Osteocyte (in vitro differentiated cells): ENCODE data around the gene NLGN1. TPM values are rescaled to one million over a fixed set of nuclear protein-coding genes. Genes with fewer than 3 reads are reported as not detected.

Experiments
- DNase-seq: peaks from one replicate; pipeline ENCODE4 v3.0.0; 2021; ENCODE audit warnings: mixed read lengths; ENCODE audit not compliant: unreplicated experiment; ENCODE audit errors: extremely low spot score
- H3K27ac Mint-ChIP-seq: one replicate; pipeline ENCODE4 v1.8.0; 2021; ENCODE audit warnings: mild to moderate bottlenecking, mixed read lengths; ENCODE audit not compliant: unreplicated experiment
- H3K27me3 Mint-ChIP-seq: one replicate; pipeline ENCODE4 v1.8.0; 2021; ENCODE audit warnings: mixed read lengths; ENCODE audit not compliant: unreplicated experiment
- H3K36me3 Mint-ChIP-seq: one replicate; pipeline ENCODE4 v1.8.0; 2021; ENCODE audit warnings: mixed read lengths; ENCODE audit not compliant: unreplicated experiment
- H3K4me1 Mint-ChIP-seq: one replicate; pipeline ENCODE4 v1.8.0; 2021; ENCODE audit warnings: mixed read lengths; ENCODE audit not compliant: unreplicated experiment
- H3K4me3 Mint-ChIP-seq: one replicate; pipeline ENCODE4 v1.8.0; 2021; ENCODE audit warnings: mild to moderate bottlenecking, moderate library complexity, mixed read lengths; ENCODE audit not compliant: unreplicated experiment
- H3K9me3 Mint-ChIP-seq: one replicate; pipeline ENCODE4 v1.8.0; 2021; ENCODE audit warnings: mixed read lengths; ENCODE audit not compliant: unreplicated experiment
- total RNA-seq: library from RNA; stranded (reverse); gene quantifications from 2 replicates; pipeline ENCODE4 v1.2.1, GENCODE V29; 2021
- TF ChIP-seq, protein P1 (sequence below): fragments of 200-600 bp; sonication (generic); IDR thresholded peaks from 2 replicates; pipeline ENCODE4 v1.5.0; 2021; ENCODE audit warnings: antibody characterized with exemption, mild to moderate bottlenecking, moderate library complexity

Gene NLGN1
- total RNA-seq, 1 donor from 2014 or later = 3.9 TPM

DNA sequence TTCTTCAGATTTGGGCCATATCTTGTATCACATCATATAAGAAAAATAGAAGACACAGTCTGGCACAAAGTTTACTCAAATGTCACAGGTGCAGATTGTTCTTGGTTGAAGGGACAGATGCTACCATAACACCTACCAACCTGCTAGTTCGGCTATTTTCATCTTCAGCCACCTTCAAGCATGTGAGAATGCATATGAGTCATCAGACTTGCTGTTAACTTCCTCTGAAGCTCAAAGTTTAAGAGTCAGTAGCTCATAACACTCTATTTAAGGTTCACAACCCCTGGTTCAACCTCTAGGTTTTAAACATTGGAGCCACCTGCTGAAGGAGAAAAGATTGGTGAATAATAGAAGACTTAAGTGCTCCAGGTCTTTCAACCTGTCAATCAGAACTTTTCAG, 522.8 kb downstream of the NLGN1 start:
- no peak overlapping the region for H3K27ac Mint-ChIP-seq
- no peaks in the 10 kb centered on the region for H3K9me3 Mint-ChIP-seq
- TF ChIP-seq, protein P1, sequence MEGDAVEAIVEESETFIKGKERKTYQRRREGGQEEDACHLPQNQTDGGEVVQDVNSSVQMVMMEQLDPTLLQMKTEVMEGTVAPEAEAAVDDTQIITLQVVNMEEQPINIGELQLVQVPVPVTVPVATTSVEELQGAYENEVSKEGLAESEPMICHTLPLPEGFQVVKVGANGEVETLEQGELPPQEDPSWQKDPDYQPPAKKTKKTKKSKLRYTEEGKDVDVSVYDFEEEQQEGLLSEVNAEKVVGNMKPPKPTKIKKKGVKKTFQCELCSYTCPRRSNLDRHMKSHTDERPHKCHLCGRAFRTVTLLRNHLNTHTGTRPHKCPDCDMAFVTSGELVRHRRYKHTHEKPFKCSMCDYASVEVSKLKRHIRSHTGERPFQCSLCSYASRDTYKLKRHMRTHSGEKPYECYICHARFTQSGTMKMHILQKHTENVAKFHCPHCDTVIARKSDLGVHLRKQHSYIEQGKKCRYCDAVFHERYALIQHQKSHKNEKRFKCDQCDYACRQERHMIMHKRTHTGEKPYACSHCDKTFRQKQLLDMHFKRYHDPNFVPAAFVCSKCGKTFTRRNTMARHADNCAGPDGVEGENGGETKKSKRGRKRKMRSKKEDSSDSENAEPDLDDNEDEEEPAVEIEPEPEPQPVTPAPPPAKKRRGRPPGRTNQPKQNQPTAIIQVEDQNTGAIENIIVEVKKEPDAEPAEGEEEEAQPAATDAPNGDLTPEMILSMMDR = no peak
- DNase-seq = no peak
- H3K4me1 Mint-ChIP-seq = no peaks in the 10 kb centered on the region
- no peaks in the 10 kb centered on the region for H3K36me3 Mint-ChIP-seq
- no peaks in the 10 kb centered on the region for H3K27me3 Mint-ChIP-seq
- H3K4me3 Mint-ChIP-seq = no peak overlapping the region

DNA sequence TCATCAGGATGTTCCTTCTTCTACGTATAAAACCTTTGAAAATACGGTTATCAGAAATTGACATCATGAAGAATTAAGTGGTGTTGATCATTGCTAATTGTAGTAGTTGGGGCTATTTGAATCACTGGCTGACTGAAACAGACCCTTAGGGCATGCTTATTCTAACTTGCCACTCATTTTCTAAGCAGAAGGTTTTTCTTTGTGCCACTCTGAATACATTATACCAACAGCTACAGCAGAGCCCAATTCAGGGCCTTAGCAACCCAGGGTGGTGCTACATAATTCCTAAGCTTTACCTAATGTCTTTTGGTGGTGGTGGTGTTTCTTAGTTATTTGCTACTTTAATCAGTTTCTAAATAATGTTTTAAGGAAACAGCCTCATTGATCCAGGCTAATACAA, 524.2 kb downstream of the NLGN1 start:
- Mint-ChIP-seq H3K4me1 (no peaks in the 10 kb centered on the region), H3K4me3 (no peak overlapping the region)
- TF ChIP-seq, protein P1 = no peak

DNA sequence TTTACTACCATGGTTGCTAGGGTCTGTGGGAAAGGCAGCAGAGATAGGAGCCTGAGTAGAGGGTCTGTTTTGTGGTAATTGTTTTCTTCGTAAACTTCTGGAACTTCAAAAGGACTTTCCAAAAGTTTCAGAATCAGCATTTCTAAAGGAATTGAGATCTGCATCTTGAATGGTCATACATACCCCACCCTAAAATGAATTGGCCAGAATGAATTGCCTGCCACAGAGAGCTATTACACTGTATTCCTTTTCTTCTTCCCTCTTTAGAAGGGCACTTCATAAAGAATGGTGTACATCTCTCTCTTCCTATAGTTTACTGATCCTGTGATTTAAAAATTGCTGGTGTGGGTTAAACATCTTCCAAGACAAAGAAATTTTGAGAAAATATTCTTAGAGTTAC, 525.7 kb downstream of the NLGN1 start:
- TF ChIP-seq, protein P1 = no peak
- H3K27me3 Mint-ChIP-seq = no peaks in the 10 kb centered on the region
- no peak overlapping the region for H3K4me3 Mint-ChIP-seq
- H3K27ac Mint-ChIP-seq = no peak overlapping the region
- no peaks in the 10 kb centered on the region for H3K9me3 Mint-ChIP-seq
- DNase-seq = no peak
- no peaks in the 10 kb centered on the region for H3K36me3 Mint-ChIP-seq
- H3K4me1 Mint-ChIP-seq = no peaks in the 10 kb centered on the region

More for the DNA sequence above, 524.2 kb downstream of the NLGN1 start:
- no peaks in the 10 kb centered on the region for H3K9me3 Mint-ChIP-seq
- no peaks in the 10 kb centered on the region for H3K36me3 Mint-ChIP-seq
- no peak overlapping the region for H3K27ac Mint-ChIP-seq
- DNase-seq = no peak
- H3K27me3 Mint-ChIP-seq = no peaks in the 10 kb centered on the region

DNA sequence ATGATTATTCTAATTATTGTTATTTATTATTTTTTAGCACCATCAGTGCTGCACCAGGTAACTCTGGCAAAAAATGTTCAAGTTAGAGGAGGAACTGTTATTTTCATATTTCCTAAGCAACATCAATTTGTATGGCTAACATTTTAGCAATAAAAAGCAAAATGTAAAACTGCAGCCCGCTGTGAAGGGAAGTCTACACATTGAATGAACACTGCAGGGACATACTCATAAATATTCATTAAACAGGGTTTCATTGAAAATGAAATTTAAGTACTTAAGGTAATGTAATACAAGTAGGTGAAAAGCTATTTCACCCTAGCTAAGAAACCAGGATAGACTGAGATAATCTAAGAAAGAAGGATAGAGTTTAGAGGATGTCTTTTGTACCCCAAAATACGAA, 532.7 kb downstream of the NLGN1 start:
- no peak for DNase-seq
- no peak overlapping the region for H3K27ac Mint-ChIP-seq
- no peaks in the 10 kb centered on the region for H3K9me3 Mint-ChIP-seq
- TF ChIP-seq, protein P1 = no peak
- H3K4me3 Mint-ChIP-seq = no peak overlapping the region
- peaks cover 3% of the 10 kb centered on the region for H3K4me1 Mint-ChIP-seq
- no peaks in the 10 kb centered on the region for H3K36me3 Mint-ChIP-seq
- no peaks in the 10 kb centered on the region for H3K27me3 Mint-ChIP-seq

DNA sequence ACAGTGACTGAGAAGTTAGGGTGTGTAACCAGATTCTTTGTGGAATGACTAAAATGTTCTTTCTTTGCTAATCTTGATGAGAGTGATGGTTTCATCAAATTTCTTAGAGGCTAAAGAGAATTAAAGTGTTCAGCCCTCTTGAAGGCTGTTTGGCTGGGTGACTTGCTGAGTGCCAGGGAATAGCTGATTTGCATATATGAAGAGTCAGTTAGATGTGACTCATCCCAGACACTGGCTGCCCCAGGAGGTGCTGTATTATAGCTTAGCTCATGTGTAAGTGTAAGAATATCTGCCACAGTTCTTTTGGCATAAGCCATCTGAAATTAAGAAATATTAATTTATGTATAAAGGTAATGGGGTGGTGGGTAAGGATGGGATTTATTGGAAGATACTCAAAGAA, 535.1 kb downstream of the NLGN1 start:
- Mint-ChIP-seq H3K36me3 (no peaks in the 10 kb centered on the region), H3K27me3 (no peaks in the 10 kb centered on the region), H3K4me3 (no peak overlapping the region), H3K4me1 (peaks cover 3% of the 10 kb centered on the region), H3K27ac (no peak overlapping the region), H3K9me3 (no peaks in the 10 kb centered on the region)
- no peak for DNase-seq
- TF ChIP-seq, protein P1 = no peak
